Calu3 (cell line): ENCODE results near the gene HEXD. TPM values are rescaled to one million over a fixed set of nuclear protein-coding genes. Genes with fewer than 3 reads are reported as not detected.

ENCODE experiments used
- BruUV-seq: library from RNA; stranded (reverse); fragments of 400-500 nt; replicated peaks from 2 replicates; lab custom pipeline; 2021; lab: Mats Ljungman, UMichigan
- CTCF ChIA-PET: fragments of 300-600 bp; sonication (Branson Sonifier 250); formaldehyde crosslinking; loops from one replicate; lab custom pipeline; 2022; ENCODE audit warnings: antibody characterized with exemption; lab: Charles Lee
- DNase-seq: peaks from one replicate; pipeline ENCODE4 v3.0.0; 2022
- H3K27ac Mint-ChIP-seq: one replicate; pipeline ENCODE4 v1.8.0; 2022; ENCODE audit warnings: mixed read lengths; ENCODE audit not compliant: unreplicated experiment
- H3K27me3 Mint-ChIP-seq: one replicate; pipeline ENCODE4 v1.8.0; 2022; ENCODE audit warnings: mixed read lengths; ENCODE audit not compliant: unreplicated experiment
- H3K36me3 Mint-ChIP-seq: one replicate; pipeline ENCODE4 v1.8.0; 2022; ENCODE audit warnings: mild to moderate bottlenecking, moderate library complexity, mixed read lengths; ENCODE audit not compliant: insufficient read depth, unreplicated experiment
- H3K4me1 Mint-ChIP-seq: one replicate; pipeline ENCODE4 v1.8.0; 2022; ENCODE audit warnings: mild to moderate bottlenecking, low read depth, mixed read lengths; ENCODE audit not compliant: unreplicated experiment
- H3K4me3 Mint-ChIP-seq: one replicate; pipeline ENCODE4 v1.8.0; 2022; ENCODE audit warnings: mild to moderate bottlenecking, low read depth, moderate library complexity, mixed read lengths; ENCODE audit not compliant: unreplicated experiment
- H3K9me3 Mint-ChIP-seq: one replicate; pipeline ENCODE4 v1.8.0; 2022; ENCODE audit warnings: low read depth, mixed read lengths; ENCODE audit not compliant: unreplicated experiment
- intact Hi-C: fragments of 100-400 bp; cut with micrococcal nuclease; formaldehyde crosslinking; loops from one replicate; pipeline ENCODE4 v1.10.0; 2022; ENCODE audit not compliant: unreplicated experiment
- total RNA-seq: library from RNA; stranded (reverse); gene quantifications from 2 replicates; pipeline ENCODE4 v1.2.3, GENCODE V29; 2022
- TF ChIP-seq, protein P1 (sequence below): fragments of 200-600 bp; IDR thresholded peaks from one replicate; pipeline ENCODE4 v1.8.0; 2022; ENCODE audit warnings: antibody characterized with exemption; ENCODE audit not compliant: unreplicated experiment

Gene HEXD
- total RNA-seq, 1 experiment from 2014 or later = 30.7 TPM

- TF ChIP-seq, protein P1, sequence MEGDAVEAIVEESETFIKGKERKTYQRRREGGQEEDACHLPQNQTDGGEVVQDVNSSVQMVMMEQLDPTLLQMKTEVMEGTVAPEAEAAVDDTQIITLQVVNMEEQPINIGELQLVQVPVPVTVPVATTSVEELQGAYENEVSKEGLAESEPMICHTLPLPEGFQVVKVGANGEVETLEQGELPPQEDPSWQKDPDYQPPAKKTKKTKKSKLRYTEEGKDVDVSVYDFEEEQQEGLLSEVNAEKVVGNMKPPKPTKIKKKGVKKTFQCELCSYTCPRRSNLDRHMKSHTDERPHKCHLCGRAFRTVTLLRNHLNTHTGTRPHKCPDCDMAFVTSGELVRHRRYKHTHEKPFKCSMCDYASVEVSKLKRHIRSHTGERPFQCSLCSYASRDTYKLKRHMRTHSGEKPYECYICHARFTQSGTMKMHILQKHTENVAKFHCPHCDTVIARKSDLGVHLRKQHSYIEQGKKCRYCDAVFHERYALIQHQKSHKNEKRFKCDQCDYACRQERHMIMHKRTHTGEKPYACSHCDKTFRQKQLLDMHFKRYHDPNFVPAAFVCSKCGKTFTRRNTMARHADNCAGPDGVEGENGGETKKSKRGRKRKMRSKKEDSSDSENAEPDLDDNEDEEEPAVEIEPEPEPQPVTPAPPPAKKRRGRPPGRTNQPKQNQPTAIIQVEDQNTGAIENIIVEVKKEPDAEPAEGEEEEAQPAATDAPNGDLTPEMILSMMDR = no peak
- intact Hi-C loops = no loop called here
- Mint-ChIP-seq H3K36me3 (peaks cover 34% of the 10 kb centered on the region), H3K9me3 (no peaks in the 10 kb centered on the region), H3K4me3 (no peak overlapping the region), H3K4me1 (peaks cover 9% of the 10 kb centered on the region), H3K27ac (no peak overlapping the region), H3K27me3 (no peaks in the 10 kb centered on the region)
- CTCF ChIA-PET = interaction anchor here (0.6 kb wide), 1 partner anchor 18 kb away, joined by 3 read pairs; no protein-coding TSS in a partner anchor
- DNase-seq = no peak
- BruUV-seq = no TSS peak
Measured at GRCh38 chr17:82489117-82489516, 71.0 kb downstream of the HEXD start.

- Mint-ChIP-seq H3K27ac (no peak overlapping the region), H3K9me3 (no peaks in the 10 kb centered on the region), H3K4me3 (no peak overlapping the region), H3K36me3 (peaks cover 39% of the 10 kb centered on the region), H3K4me1 (peaks cover 9% of the 10 kb centered on the region), H3K27me3 (no peaks in the 10 kb centered on the region)
- no peak for DNase-seq
- TF ChIP-seq, protein P1 = no peak
- CTCF ChIA-PET = no interaction called here
- intact Hi-C loops = loop anchor here (5.0 kb wide), 1 partner anchor 62 kb away; no protein-coding TSS in a partner anchor
- no TSS peak for BruUV-seq
Measured at GRCh38 chr17:82489851-82490511, 71.8 kb downstream of the HEXD start.

GRCh38 chr17:82490512-82491195 lies 72.5 kb downstream of the HEXD start:
- no peak for DNase-seq
- H3K4me1 Mint-ChIP-seq = peaks cover 9% of the 10 kb centered on the region
- TF ChIP-seq, protein P1 = no peak
- H3K27me3 Mint-ChIP-seq = no peaks in the 10 kb centered on the region
- H3K4me3 Mint-ChIP-seq = no peak overlapping the region
- intact Hi-C loops = loop anchor here (5.0 kb wide), 1 partner anchor 62 kb away; no protein-coding TSS in a partner anchor
- H3K36me3 Mint-ChIP-seq = peaks cover 37% of the 10 kb centered on the region
- no TSS peak for BruUV-seq
- CTCF ChIA-PET = no interaction called here
- H3K9me3 Mint-ChIP-seq = no peaks in the 10 kb centered on the region
- H3K27ac Mint-ChIP-seq = no peak overlapping the region

- BruUV-seq = no TSS peak
- Mint-ChIP-seq H3K36me3 (peaks cover 32% of the 10 kb centered on the region), H3K27me3 (no peaks in the 10 kb centered on the region), H3K27ac (no peak overlapping the region), H3K4me1 (peaks cover 9% of the 10 kb centered on the region), H3K4me3 (no peak overlapping the region), H3K9me3 (no peaks in the 10 kb centered on the region)
- CTCF ChIA-PET = no interaction called here
- intact Hi-C loops = loop anchor here (5.0 kb wide), 1 partner anchor 61 kb away; no protein-coding TSS in a partner anchor
- TF ChIP-seq, protein P1 = no peak
- no peak for DNase-seq
Measured at GRCh38 chr17:82491196-82491530, 73.0 kb downstream of the HEXD start.
